ENCODE data around the gene RBM24.

The RBM24 gene
- 0 to 0.15 (median 0.04) reads per million in 4 donors for total RNA-seq

DNA sequence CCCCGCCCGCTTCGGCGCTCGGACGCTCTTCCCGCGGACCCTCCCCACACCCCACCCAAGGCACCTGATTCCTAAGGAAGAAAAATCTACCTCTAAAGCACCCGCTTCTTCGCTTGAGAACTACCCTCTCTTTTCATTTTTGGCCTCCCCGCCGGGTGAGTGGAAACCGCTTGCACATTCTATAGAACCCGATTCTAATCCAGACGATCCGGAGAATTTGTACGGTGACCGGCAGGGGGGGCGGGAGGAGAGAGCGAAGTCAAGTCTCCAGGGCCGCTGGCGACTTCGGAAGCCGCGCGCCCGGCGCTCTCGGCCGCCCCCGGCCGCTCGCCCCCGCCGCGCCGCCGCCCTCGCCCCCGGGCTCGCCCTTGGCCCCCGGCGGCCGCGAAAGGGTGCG lies at the start of gene RBM24:
RBM24 (plus strand) TSS at position 262 of the 397 bp plus-strand sequence. CDS start 221 bp downstream, outside the sequence.
- peak in 2 of 5 donors; percentile 17 to 18 for DNase-seq

DNA sequence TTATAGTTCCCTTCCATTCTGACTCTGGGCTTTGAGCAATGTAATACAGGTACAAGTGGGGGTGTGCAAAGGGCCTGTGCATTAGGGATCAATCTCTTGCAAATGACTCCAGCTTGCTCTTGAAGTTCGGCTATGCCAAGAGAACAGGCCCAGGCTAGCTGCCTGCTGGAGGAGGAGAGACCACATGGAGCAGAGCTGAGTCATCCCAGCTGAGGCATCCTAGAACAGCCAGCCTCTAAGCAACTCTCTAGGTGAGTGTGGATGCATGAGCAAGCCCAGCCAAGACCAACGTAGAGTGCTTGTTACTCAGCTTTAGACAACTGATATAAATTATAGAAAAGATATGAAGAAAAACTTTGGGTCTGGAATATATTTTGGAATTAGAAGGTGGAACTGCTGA lies 47.6 kb upstream of the RBM24 start:
- no peak for DNase-seq

DNA sequence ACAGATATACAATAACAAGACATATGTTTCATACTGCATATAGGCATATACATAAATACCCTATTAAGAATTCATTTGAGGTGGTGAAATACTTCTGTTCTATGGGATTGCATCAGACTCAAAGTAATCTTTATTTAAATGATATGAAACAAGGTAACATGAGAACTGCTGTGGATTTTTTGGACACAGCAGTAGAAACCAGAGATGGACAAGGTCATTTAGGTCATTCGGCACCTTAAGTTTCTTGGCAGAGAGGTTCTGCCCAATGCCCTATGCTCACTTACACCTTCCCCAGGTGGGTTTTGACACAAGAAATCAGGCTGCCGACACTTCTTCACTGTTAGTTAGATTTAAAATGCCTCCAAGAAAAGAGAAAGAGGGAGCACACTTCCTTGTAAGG lies 43.9 kb upstream of the RBM24 start:
- DNase-seq: no peak

DNA sequence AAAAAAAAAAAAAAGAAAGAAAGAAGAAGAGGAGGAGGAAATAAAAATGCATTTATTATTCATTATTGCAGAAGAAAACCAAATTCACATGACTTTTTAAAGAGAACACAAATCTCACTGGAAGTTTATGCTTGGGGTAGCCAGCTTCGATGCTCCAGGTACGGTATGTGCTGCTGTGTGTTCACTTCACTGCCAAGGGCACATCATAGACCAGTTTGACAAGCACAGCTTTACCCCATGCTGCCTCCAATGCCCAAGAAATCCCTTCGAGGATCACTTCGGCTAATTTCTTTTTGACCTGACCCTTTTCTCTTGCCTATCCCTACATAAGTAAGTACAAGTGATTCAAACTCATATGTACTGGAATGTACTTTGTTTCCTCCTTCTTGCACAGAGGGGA lies 41.9 kb upstream of the RBM24 start:
- DNase-seq: no peak

DNA sequence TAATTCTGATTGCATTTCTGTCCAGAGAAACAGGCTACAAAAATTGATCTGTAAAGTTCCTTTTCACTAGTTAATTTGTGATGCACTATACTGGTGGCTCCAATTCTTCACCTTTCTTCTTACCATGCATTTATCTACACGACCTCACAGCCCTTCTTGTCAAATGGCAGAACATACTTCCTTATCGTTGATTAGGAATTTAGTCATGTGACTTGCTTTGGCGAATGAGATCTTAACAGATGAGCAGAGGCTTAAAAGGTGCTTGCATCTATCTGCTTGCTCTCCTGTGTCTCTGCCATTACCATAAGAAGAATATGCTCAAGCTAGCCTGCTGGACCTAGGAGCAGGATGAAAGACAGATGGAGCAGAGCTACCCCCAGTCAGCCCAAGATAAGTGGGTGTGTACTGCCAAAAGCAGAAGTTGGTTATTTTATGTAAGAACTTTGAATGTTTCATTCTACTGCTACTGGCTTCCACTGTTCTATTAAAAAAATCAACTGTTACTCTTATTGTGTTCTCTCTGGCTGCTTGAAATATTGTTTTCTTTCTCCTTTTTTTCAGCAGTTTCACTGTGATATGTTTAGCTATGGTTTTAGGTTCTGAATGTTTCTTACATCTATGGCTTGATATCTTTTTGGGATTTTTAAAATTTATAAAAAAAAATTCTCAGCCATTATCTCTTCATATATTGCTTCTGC lies 40.2 kb upstream of the RBM24 start:
- no peak for DNase-seq

DNA sequence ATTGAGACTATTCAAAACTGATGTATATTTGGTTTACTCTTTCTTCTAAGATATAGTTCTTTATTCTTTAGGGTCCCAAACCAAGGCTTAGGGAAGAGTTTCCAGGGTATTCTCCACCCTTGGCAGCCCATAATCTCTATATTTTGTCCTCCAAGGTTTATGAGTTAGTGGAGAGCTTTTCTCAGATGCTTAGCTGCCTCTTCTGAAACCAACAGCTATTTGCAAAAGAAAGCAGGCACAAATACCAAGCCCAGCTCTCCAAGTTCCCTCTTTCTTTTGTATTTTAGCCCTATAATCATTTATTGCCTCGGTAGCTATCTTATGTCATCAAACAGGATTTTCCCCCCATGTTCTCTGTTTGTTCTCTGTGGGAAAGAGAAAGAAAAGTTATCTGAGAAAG lies 39.1 kb upstream of the RBM24 start:
- DNase-seq: no peak

DNA sequence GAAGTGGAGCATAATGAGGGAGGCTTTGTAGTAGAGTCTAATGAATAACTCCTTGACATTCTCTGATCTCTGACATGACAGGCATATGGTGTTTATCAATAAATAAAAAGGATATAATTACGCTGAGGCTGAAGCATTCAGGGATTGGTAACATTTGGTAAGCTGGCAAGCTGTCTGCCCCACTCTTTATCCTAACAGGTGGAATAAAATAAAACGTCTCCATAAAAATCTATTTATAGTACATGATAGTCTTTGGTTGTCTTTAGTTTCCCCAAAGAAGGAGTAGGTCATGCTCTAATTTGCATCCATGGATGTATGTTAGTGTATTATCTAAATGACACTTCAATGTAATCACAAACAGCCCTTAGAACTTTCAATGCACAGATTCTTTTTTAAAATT lies 30.9 kb upstream of the RBM24 start:
- no peak for DNase-seq

DNA sequence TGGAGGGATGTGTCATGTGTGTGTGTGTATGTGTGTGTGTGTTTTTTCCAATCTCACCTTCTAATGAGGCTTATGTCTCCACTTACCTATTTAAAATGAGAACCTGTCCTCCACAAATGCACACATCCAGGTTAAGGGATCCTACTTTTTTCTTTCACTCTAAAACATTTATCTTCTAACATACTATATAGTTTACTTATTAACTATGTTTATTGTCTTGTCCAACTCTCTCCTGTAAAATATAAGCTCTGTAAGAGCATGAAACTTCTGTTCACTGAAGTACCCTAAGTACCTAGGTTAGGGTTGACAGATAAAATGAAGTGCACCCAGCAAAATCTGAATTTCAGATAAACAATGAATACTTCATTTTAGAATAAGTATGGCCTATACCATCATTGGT lies 29.2 kb upstream of the RBM24 start:
- DNase-seq: no peak

DNA sequence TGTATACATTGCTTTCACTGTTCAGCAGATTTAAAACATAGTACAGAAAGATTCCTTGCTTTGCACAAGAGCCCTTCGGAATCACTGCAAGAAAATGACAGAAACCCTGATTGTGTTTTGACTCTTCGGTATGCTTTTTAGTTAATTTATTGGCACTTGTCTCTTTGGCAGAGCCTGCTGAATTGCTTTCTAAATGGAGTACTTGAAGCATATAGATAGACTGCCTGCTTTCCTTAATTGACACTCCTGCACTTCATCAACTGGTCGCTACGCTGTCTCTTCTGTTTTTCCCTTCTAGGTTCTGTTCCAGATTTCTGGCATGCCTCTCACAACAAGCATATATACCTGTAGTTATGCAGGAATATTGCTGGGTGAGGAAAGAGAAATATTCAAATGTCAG lies 22.4 kb upstream of the RBM24 start:
- DNase-seq: no peak

DNA sequence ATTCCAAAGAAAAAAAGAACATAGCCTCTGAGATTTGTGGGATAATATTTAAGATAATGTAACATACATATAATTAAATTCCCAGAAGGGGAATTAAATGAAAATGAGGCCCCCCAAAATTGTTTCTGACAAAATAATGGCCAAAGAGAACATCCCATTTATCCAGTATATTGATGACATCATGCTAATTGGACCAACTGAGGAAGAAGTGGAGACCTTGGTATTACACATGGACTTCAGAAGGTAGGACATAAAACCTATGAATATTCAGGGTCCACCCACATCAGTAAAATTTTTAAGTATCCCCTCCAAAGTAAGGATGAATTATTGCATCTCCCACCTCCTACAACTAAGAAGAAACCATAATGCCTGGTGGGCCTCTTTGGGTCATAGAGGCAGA lies 15.6 kb upstream of the RBM24 start:
- DNase-seq: no peak

DNA sequence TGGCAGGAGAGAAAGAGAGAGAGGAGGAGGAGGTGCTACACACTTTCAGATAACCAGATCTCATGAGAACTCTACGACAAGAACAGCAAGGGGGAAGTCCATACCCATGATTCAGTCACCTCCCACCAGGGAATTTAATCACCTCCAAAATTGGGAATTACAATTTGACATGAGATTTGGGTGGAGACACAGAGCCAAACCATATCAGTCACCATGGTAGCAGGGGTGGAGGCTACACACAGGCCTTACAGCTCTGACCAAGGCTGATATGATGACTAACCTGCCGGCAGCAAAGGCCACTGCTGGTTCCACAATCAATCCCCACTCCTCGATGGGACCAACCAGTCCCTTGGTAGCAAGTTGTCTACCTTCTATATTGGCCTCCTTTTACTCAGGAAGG lies 13.6 kb upstream of the RBM24 start:
- DNase-seq: no peak

DNA sequence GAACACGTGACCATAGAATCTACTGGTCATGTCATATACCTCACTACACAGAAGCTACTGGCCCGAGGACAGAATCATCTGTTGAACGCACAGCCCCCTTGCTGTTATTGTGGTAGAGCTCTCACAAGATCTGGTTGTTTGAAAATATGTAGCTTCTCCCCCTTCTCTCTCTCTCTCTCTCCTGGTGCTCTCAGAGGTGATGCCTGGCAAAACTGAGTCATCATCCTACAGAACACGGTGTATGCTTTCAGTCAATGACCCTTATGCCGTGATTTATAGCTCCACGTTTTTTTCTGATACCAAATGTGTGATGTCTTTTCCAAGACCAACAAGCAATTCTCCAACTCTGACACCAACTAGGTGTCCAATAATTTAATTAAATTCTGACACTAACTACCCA lies 13.0 kb upstream of the RBM24 start:
- DNase-seq: no peak

DNA sequence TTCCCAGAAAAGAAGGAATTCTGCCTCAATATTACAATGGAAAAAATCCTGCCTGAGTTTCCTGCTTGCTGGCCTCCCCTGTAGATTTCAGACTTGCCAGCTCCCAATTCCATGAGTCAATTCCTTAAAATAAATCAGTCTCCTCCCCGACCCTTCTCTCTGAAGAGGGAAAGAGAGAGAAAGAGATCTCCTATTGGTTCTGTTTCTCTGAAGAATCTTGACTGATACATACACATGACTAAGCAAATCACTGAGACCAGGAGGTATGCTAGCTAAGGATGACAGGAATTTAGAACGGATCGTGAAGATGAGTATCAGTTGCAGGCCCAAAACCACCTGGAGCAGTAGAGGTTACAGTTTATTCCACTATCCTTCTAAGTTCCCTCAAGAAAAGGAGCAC lies 11.3 kb upstream of the RBM24 start:
- DNase-seq: no peak

DNA sequence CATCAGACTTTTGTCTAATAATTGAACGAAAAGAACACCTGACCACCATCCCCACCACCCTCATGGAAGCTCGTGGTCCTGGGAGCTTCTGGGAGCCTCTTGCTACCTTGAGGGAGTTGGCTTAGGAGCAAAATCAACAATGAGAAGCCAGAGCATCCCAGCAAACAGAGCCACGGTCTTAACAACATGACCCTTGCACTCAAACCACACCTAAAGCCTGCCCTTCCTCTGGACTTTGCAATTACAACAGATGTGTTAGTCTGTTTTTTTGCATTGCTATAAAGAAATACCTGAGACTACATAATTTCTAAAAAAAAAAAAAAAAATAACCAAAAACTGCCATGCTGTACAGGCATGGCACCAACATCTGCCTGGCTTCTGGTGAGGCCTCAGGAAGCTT lies 9.5 kb upstream of the RBM24 start:
- DNase-seq: no peak

DNA sequence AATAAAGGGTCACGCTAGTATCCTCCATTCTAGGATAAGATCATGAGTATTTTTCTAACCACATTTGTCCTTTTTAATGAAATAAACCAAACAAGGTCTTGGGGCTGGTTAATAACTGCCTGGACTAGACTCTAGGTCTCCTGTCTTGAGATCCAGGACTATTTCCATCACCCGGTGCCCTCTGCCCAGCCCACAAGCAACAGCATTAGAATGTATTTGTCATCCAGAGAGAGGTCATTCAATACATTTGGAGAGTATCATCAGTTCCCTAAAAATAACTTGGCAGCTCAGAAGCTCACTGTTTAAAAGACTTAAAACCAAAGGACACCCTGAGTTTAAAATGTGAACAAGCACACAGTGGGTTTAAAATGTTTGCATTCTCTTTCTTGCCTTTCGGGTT lies 4.4 kb upstream of the RBM24 start:
- DNase-seq: no peak

DNA sequence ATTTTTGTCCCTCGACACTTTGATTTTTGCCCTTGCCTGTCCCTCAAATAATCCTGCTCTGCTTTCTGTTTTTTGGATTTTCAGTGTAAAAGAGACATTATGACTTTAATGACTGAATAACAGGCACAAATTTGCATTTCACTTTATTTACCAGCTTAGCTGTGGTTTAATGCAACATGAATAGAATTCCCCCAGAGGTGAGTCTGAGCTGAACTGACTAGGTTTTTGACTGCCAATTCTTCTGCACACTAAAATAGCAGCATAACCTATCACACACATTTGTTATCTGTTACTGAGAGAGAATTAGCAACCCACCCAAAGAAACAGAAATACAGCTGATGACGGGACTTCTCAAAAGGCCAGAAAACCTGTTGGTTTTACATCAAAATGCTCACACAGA lies 3.9 kb upstream of the RBM24 start:
- no peak for DNase-seq

DNA sequence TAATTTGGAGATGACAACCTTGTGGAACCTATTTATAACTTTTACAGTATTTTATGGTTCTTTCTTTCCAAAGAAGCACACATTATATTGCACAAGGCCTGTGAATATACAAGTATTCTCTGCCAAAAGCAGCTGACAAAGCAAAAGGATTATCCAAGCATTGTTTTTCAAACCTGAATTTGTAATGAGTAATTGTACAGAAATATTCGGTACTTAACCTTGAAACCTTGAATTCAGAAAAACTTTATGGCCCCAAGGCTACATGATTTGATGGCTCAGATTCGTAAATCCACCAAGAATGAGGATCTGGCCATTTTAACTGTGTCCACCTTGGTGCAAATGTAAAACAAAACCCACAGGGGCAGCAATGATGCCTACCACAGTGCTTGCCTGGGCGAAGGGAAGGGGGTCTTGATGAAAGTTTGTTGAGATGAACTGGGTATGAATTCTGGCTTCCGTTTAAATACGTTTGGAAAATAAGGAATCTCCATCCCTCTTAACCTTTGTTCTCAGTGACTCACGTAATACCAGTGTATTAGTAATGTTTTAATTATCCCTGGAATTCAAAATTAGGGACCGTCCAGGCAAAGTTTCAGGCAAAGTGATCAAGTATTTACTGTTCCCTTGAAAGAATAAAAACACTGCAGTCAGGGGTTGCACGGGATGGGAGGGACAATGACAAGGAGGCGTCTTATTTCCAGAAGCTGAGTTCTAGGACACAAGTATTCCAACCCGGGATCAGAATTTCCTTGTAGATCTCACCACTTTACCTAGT lies 2.7 kb upstream of the RBM24 start:
- DNase-seq: no peak

DNA sequence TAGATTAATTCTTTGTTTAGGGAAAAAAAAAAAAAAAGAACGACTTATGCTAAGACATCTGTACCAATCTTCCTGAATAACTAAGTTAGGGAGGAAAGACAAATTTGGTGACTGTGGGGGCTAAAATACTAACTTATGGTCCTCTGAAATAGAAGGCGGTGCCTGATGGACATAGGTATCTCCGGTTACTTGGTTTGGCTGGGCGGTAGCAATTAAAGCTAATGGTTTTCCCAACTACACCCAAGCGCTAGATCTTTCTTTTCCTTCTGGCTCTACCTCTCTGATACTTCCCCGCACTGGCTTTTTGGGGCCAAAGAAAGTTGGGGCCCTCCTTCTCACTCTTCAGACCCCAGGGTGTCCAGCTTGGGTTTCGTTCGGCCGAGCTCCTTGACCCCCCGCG lies 1.0 kb upstream of the RBM24 start:
- no peak for DNase-seq

DNA sequence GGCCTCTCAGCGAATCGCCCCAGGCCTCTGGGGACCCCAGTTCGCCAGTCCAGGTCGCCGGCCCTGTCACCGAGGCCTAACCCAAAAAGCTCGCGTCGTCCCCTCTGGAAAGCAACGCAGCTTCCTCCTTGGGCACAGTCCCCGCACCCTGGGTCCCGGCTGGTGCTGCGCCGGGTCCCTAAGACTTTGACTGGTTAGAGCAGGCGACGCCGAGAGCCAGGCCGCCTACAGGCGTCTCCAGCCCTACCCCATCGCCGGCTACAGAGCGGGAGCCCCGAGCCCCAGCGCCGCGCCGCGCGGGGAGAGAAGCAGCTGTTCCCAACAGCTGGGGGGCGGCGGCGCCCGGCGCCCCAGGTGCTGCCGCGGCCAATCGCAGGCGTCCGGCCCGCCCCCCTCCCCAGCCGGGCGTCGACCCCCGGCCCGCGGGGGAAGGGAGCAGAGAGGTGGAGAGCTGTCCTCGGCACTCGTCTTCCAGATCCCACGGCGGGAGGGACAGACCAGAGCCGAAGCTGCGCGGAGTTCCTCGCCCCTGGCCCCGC lies 540 bp upstream of the RBM24 start:
- DNase-seq: no peak

DNA sequence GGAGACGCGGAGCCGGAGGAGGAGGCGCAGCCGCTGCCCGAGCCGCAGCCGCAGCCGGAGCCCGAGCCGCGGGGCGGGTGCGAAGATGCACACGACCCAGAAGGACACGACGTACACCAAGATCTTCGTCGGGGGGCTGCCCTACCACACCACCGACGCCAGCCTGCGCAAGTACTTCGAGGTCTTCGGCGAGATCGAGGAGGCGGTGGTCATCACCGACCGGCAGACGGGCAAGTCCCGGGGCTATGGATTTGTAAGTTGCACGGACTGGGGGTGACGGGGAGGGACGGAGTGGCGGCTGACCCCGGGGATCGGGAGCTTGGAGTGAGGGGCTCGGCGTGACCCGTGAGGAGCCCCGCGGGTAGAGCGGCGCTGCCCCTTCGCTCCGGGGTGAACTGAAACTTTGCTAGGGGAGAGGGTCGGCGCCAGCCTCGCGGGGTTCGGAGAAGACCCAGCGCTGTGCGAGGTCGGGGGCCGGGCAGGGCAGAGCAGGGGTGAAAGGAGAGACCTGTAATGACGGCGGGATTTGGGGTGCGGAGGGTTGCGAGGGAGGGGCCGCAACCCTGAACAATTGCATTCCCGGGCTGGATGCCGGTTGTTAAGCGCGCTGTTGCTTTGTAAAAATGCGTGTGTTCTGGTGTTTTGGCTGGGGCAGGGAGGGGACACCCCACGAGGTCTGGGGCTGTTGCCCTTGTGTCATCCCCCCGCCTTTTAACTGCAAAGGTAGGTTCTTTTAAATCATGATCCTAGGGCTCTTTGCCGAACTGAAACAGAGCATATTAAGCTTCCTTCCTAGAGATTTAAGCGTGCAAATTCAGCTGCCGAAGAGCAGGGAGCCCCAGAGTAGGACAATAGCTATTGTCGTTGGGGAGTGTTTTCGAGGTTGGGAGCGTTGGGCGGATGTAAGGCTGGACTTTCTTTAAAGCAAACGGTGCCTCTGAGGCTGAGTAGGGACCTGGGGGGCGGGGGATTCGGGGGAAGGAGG lies 628 bp downstream of the RBM24 start:
- no peak for DNase-seq

DNA sequence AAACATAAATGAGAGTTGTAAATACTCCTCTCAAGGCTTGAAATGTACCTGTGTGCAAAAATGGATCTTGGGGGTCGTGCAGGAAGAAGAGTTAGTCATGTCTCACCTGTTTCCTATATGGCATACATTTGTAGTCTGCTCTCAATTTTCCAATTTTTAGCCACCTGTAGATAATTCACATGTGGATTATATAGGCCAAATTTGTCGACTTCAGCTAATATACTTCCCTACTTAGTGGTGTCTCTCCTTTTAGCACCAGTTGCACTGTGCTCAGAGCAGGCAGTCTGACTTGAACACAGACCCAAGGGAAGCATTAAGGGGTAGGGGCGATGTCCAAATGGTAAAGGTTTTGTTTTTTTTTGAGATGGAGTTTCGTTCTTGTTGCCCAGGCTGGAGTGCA lies 1.9 kb downstream of the RBM24 start:
- no peak for DNase-seq

DNA sequence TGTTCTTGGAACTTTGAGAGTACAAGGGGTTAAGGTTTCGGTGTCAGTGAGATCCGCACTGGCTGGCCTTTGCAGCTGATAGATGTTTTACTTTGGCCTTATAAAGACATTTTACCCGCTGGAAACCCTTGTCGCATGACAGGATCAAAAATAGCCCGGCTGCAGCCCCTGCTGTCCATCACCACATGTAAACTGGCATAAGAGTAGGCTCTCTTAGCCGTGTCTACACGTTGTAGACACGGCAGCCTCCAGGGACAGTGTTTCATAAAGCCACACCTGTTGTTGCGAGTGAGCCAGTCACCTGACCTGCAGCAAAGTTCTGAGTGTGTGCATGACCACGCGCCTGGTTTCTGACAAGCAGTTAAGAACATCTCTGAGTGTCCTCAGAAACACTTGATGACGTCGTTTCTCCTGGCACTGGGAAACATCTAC lies 8.5 kb downstream of the RBM24 start:
- no peak for DNase-seq

DNA sequence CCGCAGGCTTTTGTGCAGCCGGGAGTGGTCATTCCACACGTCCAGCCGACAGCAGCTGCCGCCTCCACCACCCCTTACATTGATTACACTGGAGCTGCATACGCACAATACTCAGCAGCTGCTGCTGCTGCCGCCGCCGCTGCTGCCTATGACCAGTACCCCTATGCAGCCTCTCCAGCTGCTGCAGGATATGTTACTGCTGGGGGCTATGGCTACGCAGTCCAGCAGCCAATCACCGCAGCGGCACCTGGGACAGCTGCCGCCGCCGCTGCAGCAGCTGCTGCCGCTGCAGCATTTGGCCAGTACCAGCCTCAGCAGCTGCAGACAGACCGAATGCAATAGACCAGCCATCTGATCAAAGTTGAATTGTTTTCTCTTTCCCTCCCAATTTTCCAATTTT lies 10.6 kb downstream of the RBM24 start:
- DNase-seq: no peak

Data from T-helper 1 cell (primary cell).